HEK293 (cell line): ENCODE results near the gene RABEPK.

Experiments used
- CTCF ChIA-PET: fragments of 350-600 bp; formaldehyde crosslinking; extraction: SDS; loops from one replicate; lab custom pipeline; 2021; ENCODE audit warnings: antibody characterized with exemption; lab: Yijun Ruan, JAX
- POLR2A ChIA-PET: fragments of 300-600 bp; formaldehyde crosslinking; extraction: SDS; loops from one replicate; lab custom pipeline; 2020; ENCODE audit warnings: antibody characterized with exemption, inconsistent platforms; lab: Yijun Ruan, JAX
- H3K27ac ChIP-seq: fragments of 200-500 bp; sonication (Bioruptor generic); 2 replicates; pipeline ENCODE4 v1.5.1; 2014; ENCODE audit warnings: low read depth, low read length, control low read depth, inconsistent platforms; ENCODE audit errors: extremely low read depth
- H3K36me3 ChIP-seq, 2 experiments: fragments of 200-500 bp in 1 of 2; sonication (Bioruptor generic) in 1 of 2; 1 replicate in 1 of 2; 2 replicates in 1 of 2; pipeline ENCODE4 v1.5.1; 2014 to 2017; ENCODE audit warnings: inconsistent platforms in 2 of 2, low read length in 2 of 2; ENCODE audit not compliant: control insufficient read depth in 2 of 2, insufficient read depth in 1 of 2
- H3K4me1 ChIP-seq: fragments of 200-500 bp; sonication (Bioruptor generic); 2 replicates; pipeline ENCODE4 v1.5.1; 2014; ENCODE audit warnings: mild to moderate bottlenecking, low read length, inconsistent platforms; ENCODE audit not compliant: control insufficient read depth, insufficient read depth
- H3K4me3 ChIP-seq: 2 replicates; pipeline ENCODE4 v1.5.1; 2011; ENCODE audit warnings: low read depth, mild to moderate bottlenecking, control low read depth, low read length, moderate library complexity
- H3K9me3 ChIP-seq: fragments of 200-500 bp; sonication (Bioruptor generic); 2 replicates; pipeline ENCODE4 v1.5.1; 2014; ENCODE audit warnings: low read depth, low read length, inconsistent platforms; ENCODE audit not compliant: control insufficient read depth, insufficient read depth
- AEBP2 ChIP-seq: fragments of 450-650 bp; formaldehyde crosslinking; IDR thresholded peaks from 2 replicates; pipeline ENCODE4 v1.5.1; 2016; ENCODE audit warnings: missing biosample characterization, missing genetic modification characterization, borderline replicate concordance
- GLIS1 ChIP-seq: fragments of 450-650 bp; formaldehyde crosslinking; IDR thresholded peaks from 2 replicates; pipeline ENCODE4 v1.5.1; 2016; ENCODE audit warnings: missing biosample characterization, missing genetic modification characterization
- HOXC10 ChIP-seq: sonication (generic); formaldehyde crosslinking; IDR thresholded peaks from 2 replicates; pipeline ENCODE4 v1.8.1; 2023; ENCODE audit warnings: mild to moderate bottlenecking, missing genetic modification reagents
- KLF1 ChIP-seq: fragments of 450-650 bp; formaldehyde crosslinking; IDR thresholded peaks from 2 replicates; pipeline ENCODE4 v1.5.1; 2016; ENCODE audit warnings: missing biosample characterization, missing genetic modification characterization
- KLF16 ChIP-seq: fragments of 450-650 bp; formaldehyde crosslinking; IDR thresholded peaks from 2 replicates; pipeline ENCODE4 v1.5.1; 2017; ENCODE audit warnings: missing biosample characterization, missing genetic modification characterization
- REST ChIP-seq: fragments of 450-650 bp; formaldehyde crosslinking; IDR thresholded peaks from 2 replicates; pipeline ENCODE4 v1.5.1; 2016; ENCODE audit warnings: missing biosample characterization, missing genetic modification characterization
- TSHZ1 ChIP-seq: fragments of 450-650 bp; formaldehyde crosslinking; IDR thresholded peaks from 2 replicates; pipeline ENCODE4 v1.5.1; 2016; ENCODE audit warnings: missing biosample characterization, missing genetic modification characterization, borderline replicate concordance
- ZBTB8A ChIP-seq: fragments of 450-650 bp; formaldehyde crosslinking; IDR thresholded peaks from 2 replicates; pipeline ENCODE4 v1.5.1; 2016; ENCODE audit warnings: missing biosample characterization, missing genetic modification characterization
- ZEB2 ChIP-seq: fragments of 450-650 bp; formaldehyde crosslinking; IDR thresholded peaks from 2 replicates; pipeline ENCODE4 v1.5.1; 2016; ENCODE audit warnings: missing biosample characterization, missing genetic modification characterization
- ZFP69B ChIP-seq: fragments of 450-650 bp; formaldehyde crosslinking; IDR thresholded peaks from 2 replicates; pipeline ENCODE4 v1.5.1; 2016; ENCODE audit warnings: missing biosample characterization, missing genetic modification characterization
- ZNF2 ChIP-seq: fragments of 450-650 bp; formaldehyde crosslinking; IDR thresholded peaks from 2 replicates; pipeline ENCODE4 v1.5.1; 2016; ENCODE audit warnings: missing biosample characterization, missing genetic modification characterization
- ZNF221 ChIP-seq: fragments of 450-650 bp; formaldehyde crosslinking; IDR thresholded peaks from 2 replicates; pipeline ENCODE4 v1.5.1; 2017; ENCODE audit warnings: missing biosample characterization, missing genetic modification characterization, borderline replicate concordance
- ZNF324 ChIP-seq: fragments of 450-650 bp; formaldehyde crosslinking; IDR thresholded peaks from 2 replicates; pipeline ENCODE4 v1.5.1; 2016; ENCODE audit warnings: missing biosample characterization, missing genetic modification characterization
- ZNF366 ChIP-seq: fragments of 450-650 bp; formaldehyde crosslinking; conservative IDR thresholded peaks from 2 replicates; pipeline ENCODE4 v1.5.1; 2016; ENCODE audit warnings: missing biosample characterization, missing genetic modification characterization
- ZNF426 ChIP-seq: fragments of 450-650 bp; formaldehyde crosslinking; IDR thresholded peaks from 2 replicates; pipeline ENCODE4 v1.5.1; 2017; ENCODE audit warnings: missing biosample characterization, missing genetic modification characterization, mild to moderate bottlenecking, inconsistent platforms, moderate library complexity
- ZNF510 ChIP-seq: fragments of 450-650 bp; formaldehyde crosslinking; IDR thresholded peaks from 2 replicates; pipeline ENCODE4 v1.5.1; 2018; ENCODE audit warnings: mild to moderate bottlenecking, missing genetic modification characterization, missing biosample characterization; ENCODE audit not compliant: insufficient replicate concordance
- ZNF514 ChIP-seq: fragments of 450-650 bp; formaldehyde crosslinking; IDR thresholded peaks from 2 replicates; pipeline ENCODE4 v1.5.1; 2016; ENCODE audit warnings: missing biosample characterization, missing genetic modification characterization
- ZNF521 ChIP-seq: fragments of 450-650 bp; formaldehyde crosslinking; IDR thresholded peaks from 2 replicates; pipeline ENCODE4 v1.5.1; 2017; ENCODE audit warnings: missing biosample characterization, mild to moderate bottlenecking, missing genetic modification characterization
- ZNF580 ChIP-seq: fragments of 450-650 bp; formaldehyde crosslinking; IDR thresholded peaks from 2 replicates; pipeline ENCODE4 v1.5.1; 2016; ENCODE audit warnings: missing biosample characterization, missing genetic modification characterization
- ZNF660 ChIP-seq: fragments of 450-650 bp; IDR thresholded peaks from 2 replicates; pipeline ENCODE4 v1.5.1; 2018; ENCODE audit warnings: missing biosample characterization, mild to moderate bottlenecking, missing genetic modification characterization
- ZNF704 ChIP-seq: fragments of 450-650 bp; formaldehyde crosslinking; IDR thresholded peaks from 2 replicates; pipeline ENCODE4 v1.5.1; 2016; ENCODE audit warnings: missing biosample characterization, missing genetic modification characterization
- ZNF76 ChIP-seq: fragments of 450-650 bp; formaldehyde crosslinking; IDR thresholded peaks from 2 replicates; pipeline ENCODE4; 2016; ENCODE audit warnings: low read depth, missing biosample characterization, missing genetic modification characterization, borderline replicate concordance
- ZSCAN18 ChIP-seq: fragments of 450-650 bp; formaldehyde crosslinking; IDR thresholded peaks from 2 replicates; pipeline ENCODE4 v1.5.1; 2016; ENCODE audit warnings: missing biosample characterization, missing genetic modification characterization

RABEPK gene

GRCh38 chr9:125189011-125189360 is 11.4 kb upstream of the RABEPK start (continued):
- TF ChIP-seq KLF1 (tag by site-specific recombination), result no peak
- TF ChIP-seq ZNF324 (tag by site-specific recombination), result no peak
- no peak for TF ChIP-seq ZNF510

- no peaks in the 10 kb centered on the region for H3K9me3 ChIP-seq
- ChIA-PET POLR2A (interaction anchor here (0.5 to 3.7 kb wide), 6 partner anchors 11 to 328 kb away, joined by 3 to 22 read pairs (median 4); partner anchors contain the start of genes ARPC5L, HSPA5, RABEPK and RPL35), CTCF (interaction anchor here (0.6 kb wide), 2 partner anchors 10 to 65 kb away, joined by 3 read pairs; no protein-coding TSS in a partner anchor)
- peak within 1 kb of the TSS; percentile 70 for H3K27ac ChIP-seq
- peak within 1 kb of the TSS; percentile 98 for H3K4me3 ChIP-seq
- peaks cover 0 to 2% of the 10 kb centered on the region in 2 experiments; a peak in 2 of 3 replicates for H3K36me3 ChIP-seq
- no peaks in the 10 kb centered on the region; the same call in 1 of the 2 replicates for H3K4me1 ChIP-seq
- TF ChIP-seq ZNF366 (tag by site-specific recombination) (0 out of 2 replicates have a peak, but pooled peaks have one; percentile 34), ZNF660 (tag by site-specific recombination) (0 out of 2 replicates have a peak, but pooled peaks have one; percentile 31), ZNF76 (tag by site-specific recombination) (peak; percentile 90), TSHZ1 (tag by site-specific recombination) (no peak), KLF16 (tag by site-specific recombination) (no peak), ZNF521 (tag by site-specific recombination) (no peak), GLIS1 (0 out of 2 replicates have a peak, but pooled peaks have one; percentile 30), ZBTB8A (tag by site-specific recombination) (peak; percentile 91), ZSCAN18 (no peak), ZNF580 (tag by site-specific recombination) (0 out of 2 replicates have a peak, but pooled peaks have one; percentile 21), ZNF704 (tag by site-specific recombination) (0 out of 2 replicates have a peak, but pooled peaks have one; percentile 20), REST (tag by site-specific recombination) (no peak), HOXC10 (0 out of 2 replicates have a peak, but pooled peaks have one; percentile 40), ZNF221 (no peak), AEBP2 (tag by site-specific recombination) (no peak), ZFP69B (tag by site-specific recombination) (0 out of 2 replicates have a peak, but pooled peaks have one; percentile 38), ZEB2 (tag by site-specific recombination) (peak; percentile 74), ZNF514 (no peak), ZNF2 (tag by site-specific recombination) (0 out of 2 replicates have a peak, but pooled peaks have one; percentile 55), ZNF426 (tag by site-specific recombination) (no peak)
Measured at GRCh38 chr9:125189361-125190289, 10.7 kb upstream of the RABEPK start, which contains the start of gene PPP6C. Gene PPP6C, minus strand, starts transcription at chr9:125189803. Its CDS starts 85 bp downstream, at chr9:125189718.
